ENCODE data around the gene MEOX2.

- TF ChIP-seq CTCF (IDR thresholded peaks at IDR 0.05; ENCODE audit: low read length) (no peak), EZH2 (optimal IDR thresholded peaks at IDR 0.05; ENCODE audit: low read depth, low read length) (no peak)
Measured at GRCh38 chr7:15684871-15685270, 1.6 kb downstream of the MEOX2 start.

All from MM.1S (cell line).